Measurements from ENCODE around the gene LYPD6B. TPM values are rescaled to one million over a fixed set of nuclear protein-coding genes. Genes with fewer than 3 reads are reported as not detected.

The LYPD6B gene
- total and polyA plus RNA-seq, 10 of the 15 experiments (the other 5 are each of a cell fraction or from before 2014, with no cell fraction given) = 1.0 to 6.6 (median 4.0) TPM

DNA sequence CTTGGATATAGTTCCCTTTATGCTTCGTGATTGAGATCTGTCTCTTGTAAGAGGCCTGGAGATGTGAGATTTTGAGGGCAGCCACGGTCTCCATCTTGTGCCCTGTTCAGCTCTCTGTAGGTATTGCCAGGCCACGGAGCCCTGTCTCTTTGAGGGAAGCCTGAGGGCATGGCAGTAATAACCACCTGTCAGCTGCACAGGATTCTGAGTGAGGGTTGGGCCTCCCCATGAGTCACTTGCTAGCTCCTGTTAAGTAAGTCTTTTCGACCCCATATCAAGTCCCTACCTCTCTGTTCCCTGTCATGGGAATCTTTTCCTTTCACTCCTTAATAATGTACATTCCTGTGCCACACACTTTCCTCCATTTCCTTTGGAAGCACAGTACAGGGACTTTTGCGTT lies 20.4 kb downstream of the LYPD6B start:
- H3K79me2 ChIP-seq (ENCODE audit: control insufficient read depth, insufficient read depth, low read length) = no peaks in the 10 kb centered on the region
- no peaks in the 10 kb centered on the region; the same call in 2 of the 3 replicates for H3K9me3 ChIP-seq (replicated peaks; ENCODE audit: control insufficient read depth, insufficient read depth, low read length)
- H3K4me1 ChIP-seq (ENCODE audit: control insufficient read depth, insufficient read depth, low read length) = peaks cover 6% of the 10 kb centered on the region; the same call in 1 of the 2 replicates
- no TSS peak for BruUV-seq (replicated peaks)
- ChIA-PET CTCF (interaction anchor here (0.9 kb wide), 1 partner anchor 210 kb away, joined by 3 read pairs; no protein-coding TSS in a partner anchor), RAD21 (ENCODE audit: unreplicated experiment) (no interaction called here), POLR2A (no interaction called here), SMC1A (ENCODE audit: uncharacterized antibody, unreplicated experiment) (interaction anchor here (1.4 kb wide), 1 partner anchor 42 kb away, joined by 3 read pairs; no protein-coding TSS in a partner anchor)
- no peak overlapping the region for H3K4me2 ChIP-seq (ENCODE audit: control insufficient read depth, insufficient read depth)
- in situ Hi-C loops (cut with MboI) (no loop called here), intact Hi-C loops (cut with micrococcal nuclease; ENCODE audit: unreplicated experiment) (no loop called here)
- H3K4me3 ChIP-seq = no peak overlapping the region
- WGBS (ENCODE audit: insufficient coverage, insufficient replicate concordance, low lambda C conversion rate, missing lambda C conversion rate) = 72% methylated on average over 5 of the region's 5 CpGs
- no peak for ATAC-seq
- no peaks in the 10 kb centered on the region for H4K20me1 ChIP-seq (ENCODE audit: control insufficient read depth, insufficient read depth)
- H3K36me3 ChIP-seq (ENCODE audit: control insufficient read depth in 2 of 2, insufficient read depth in 2 of 2, low read length in 1 of 2) = no peaks in the 10 kb centered on the region
- DNase-seq (ENCODE audit: low read depth, low spot score) = no peak
- TF ChIP-seq TARDBP (IDR thresholded peaks at IDR 0.05; ENCODE audit: borderline replicate concordance) (no peak), RAD51 (IDR thresholded peaks at IDR 0.05) (no peak), NRF1 (conservative IDR thresholded peaks at IDR 0.05; ENCODE audit: low read depth, low read length) (no peak), POU2F2 (IDR thresholded peaks at IDR 0.05; ENCODE audit: borderline replicate concordance, low read depth, low read length) (no peak), JUNB (IDR thresholded peaks at IDR 0.05) (no peak), CHD2 (IDR thresholded peaks at IDR 0.05; ENCODE audit: borderline replicate concordance, low read depth, low read length) (no peak), BCL11A (IDR thresholded peaks at IDR 0.05; ENCODE audit: low read depth, low read length) (no peak)
- TF ChIP-seq, protein P1, sequence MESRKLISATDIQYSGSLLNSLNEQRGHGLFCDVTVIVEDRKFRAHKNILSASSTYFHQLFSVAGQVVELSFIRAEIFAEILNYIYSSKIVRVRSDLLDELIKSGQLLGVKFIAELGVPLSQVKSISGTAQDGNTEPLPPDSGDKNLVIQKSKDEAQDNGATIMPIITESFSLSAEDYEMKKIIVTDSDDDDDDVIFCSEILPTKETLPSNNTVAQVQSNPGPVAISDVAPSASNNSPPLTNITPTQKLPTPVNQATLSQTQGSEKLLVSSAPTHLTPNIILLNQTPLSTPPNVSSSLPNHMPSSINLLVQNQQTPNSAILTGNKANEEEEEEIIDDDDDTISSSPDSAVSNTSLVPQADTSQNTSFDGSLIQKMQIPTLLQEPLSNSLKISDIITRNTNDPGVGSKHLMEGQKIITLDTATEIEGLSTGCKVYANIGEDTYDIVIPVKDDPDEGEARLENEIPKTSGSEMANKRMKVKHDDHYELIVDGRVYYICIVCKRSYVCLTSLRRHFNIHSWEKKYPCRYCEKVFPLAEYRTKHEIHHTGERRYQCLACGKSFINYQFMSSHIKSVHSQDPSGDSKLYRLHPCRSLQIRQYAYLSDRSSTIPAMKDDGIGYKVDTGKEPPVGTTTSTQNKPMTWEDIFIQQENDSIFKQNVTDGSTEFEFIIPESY (IDR thresholded peaks at IDR 0.05) = no peak
- H3K27me3 ChIP-seq (replicated peaks in 1 of 2; ENCODE audit: control insufficient read depth in 2 of 2, insufficient read depth in 2 of 2, low read length in 1 of 2) = no peaks in the 10 kb centered on the region
- no peak overlapping the region for H3K9ac ChIP-seq (ENCODE audit: control insufficient read depth, insufficient read depth, low read length)
- no peak for FAIRE-seq
- H2AFZ ChIP-seq (ENCODE audit: control insufficient read depth, low read depth, low read length) = no peak overlapping the region
- H3K27ac ChIP-seq (ENCODE audit: control insufficient read depth, insufficient read depth) = no peak overlapping the region
